Breast epithelium (tissue), 4 donors: ENCODE results near the gene SLC5A2. TPM values are rescaled to one million over a fixed set of nuclear protein-coding genes. Genes with fewer than 3 reads are reported as not detected.
"Not testable (repeated sequence)": the region's sequence is repeated elsewhere in the genome, so short reads cannot be mapped to it uniquely, and the experiment has no call there.

ENCODE experiments used
- DNase-seq, 2 donors: peaks; one replicate each; pipeline ENCODE4 v3.0.0-alpha.2; 2019; ENCODE audit warnings: low spot score in 2 of 2
- H3K27ac ChIP-seq, 2 donors: fragments of 200-600 bp; sonication (generic) in 1 of 2; one replicate each; pipeline ENCODE4 v1.5.1; 2016 to 2019; ENCODE audit warnings: mild to moderate bottlenecking in 1 of 2
- H3K27me3 ChIP-seq, 2 donors: fragments of 200-600 bp; sonication (generic) in 1 of 2; one replicate each; pipeline versions ENCODE4 v1.5.1 to v1.6.0; 2017 to 2019; ENCODE audit warnings: control low read depth in 1 of 2, mild to moderate bottlenecking in 1 of 2
- H3K36me3 ChIP-seq: fragments of 200-600 bp; one replicate; pipeline ENCODE4 v1.5.1; 2019
- H3K4me1 ChIP-seq, 2 donors: fragments of 200-600 bp; sonication (generic); one replicate each; pipeline ENCODE4 v1.5.1; 2016 to 2019; ENCODE audit warnings: control low read depth in 1 of 2
- H3K4me3 ChIP-seq, 3 donors: fragments of 200-600 bp; sonication (generic); 1 replicate in 2 of 3; 2 replicates in 1 of 3; pipeline ENCODE4 v1.5.1; 2016 to 2019; ENCODE audit warnings: mild to moderate bottlenecking in 3 of 3, moderate library complexity in 2 of 3
- H3K9me3 ChIP-seq, 2 donors: fragments of 200-600 bp; sonication (generic) in 1 of 2; one replicate each; pipeline ENCODE4 v1.5.1; 2016 to 2019; ENCODE audit warnings: control low read depth in 1 of 2
- CTCF ChIP-seq, 3 donors: fragments of 450-650 bp; IDR thresholded peaks; one replicate each; pipeline ENCODE4 v1.5.1; 2016 to 2017; ENCODE audit warnings: antibody characterized with exemption in 3 of 3, mild to moderate bottlenecking in 3 of 3, moderate library complexity in 3 of 3
- POLR2A ChIP-seq: fragments of 450-650 bp; IDR thresholded peaks from one replicate; pipeline ENCODE4 v1.6.1; 2016; ENCODE audit warnings: antibody characterized with exemption, mild to moderate bottlenecking, moderate library complexity
- POLR2AphosphoS5 ChIP-seq, 3 donors: sonication (generic); formaldehyde crosslinking; IDR thresholded peaks; one replicate each; pipeline ENCODE4 v1.6.1; 2017; ENCODE audit warnings: antibody characterized with exemption in 3 of 3
- intact Hi-C: fragments of 100-400 bp; cut with DNase I; formaldehyde crosslinking; loops from one replicate; pipeline ENCODE4 v1.15.1; 2023; ENCODE audit warnings: low total_unique reads
- total RNA-seq, 3 donors: library from RNA; depleted of rRNA; stranded (reverse); fragments of >200 nt; gene quantifications; one replicate each; pipeline ENCODE4 v1.1.0, GENCODE V29; 2016

SLC5A2 gene
- total RNA-seq, 3 donors from 2014 or later, result 0.44 to 0.98 TPM; not detected in 1

GRCh38 chr16:31440516-31441184, 42.3 kb upstream of the SLC5A2 start:
- Histone ChIP-seq H3K27ac (peak overlapping the region in 1 of 2 donors; percentile 10), H3K4me1 (no peaks in the 10 kb centered on the region), H3K9me3 (no peaks in the 10 kb centered on the region), H3K4me3 (no peak overlapping the region), H3K36me3 (no peaks in the 10 kb centered on the region), H3K27me3 (no peaks in the 10 kb centered on the region)
- TF ChIP-seq POLR2A (no peak), POLR2AphosphoS5 (IDR thresholded peaks at IDR 0.05) (no peak), CTCF (IDR thresholded peaks at IDR 0.05) (no peak)
- intact Hi-C loops, result loop anchor here (10.0 kb wide), 1 partner anchor 446 kb away; no protein-coding TSS in a partner anchor
- no peak for DNase-seq

GRCh38 chr16:31441956-31442355, 41.0 kb upstream of the SLC5A2 start:
- H3K36me3 ChIP-seq, result no peaks in the 10 kb centered on the region
- H3K9me3 ChIP-seq, result no peaks in the 10 kb centered on the region
- intact Hi-C loops, result loop anchor here (10.0 kb wide), 1 partner anchor 447 kb away; no protein-coding TSS in a partner anchor
- DNase-seq, result no peak
- peak overlapping the region; percentile 85 to 95 for H3K27ac ChIP-seq
- TF ChIP-seq CTCF (IDR thresholded peaks at IDR 0.05), result no peak
- no peak for TF ChIP-seq POLR2A
- no peak for TF ChIP-seq POLR2AphosphoS5 (IDR thresholded peaks at IDR 0.05)
- H3K27me3 ChIP-seq, result no peaks in the 10 kb centered on the region
- H3K4me1 ChIP-seq, result no peaks in the 10 kb centered on the region
- peak overlapping the region; percentile 60 to 81 (median 69) for H3K4me3 ChIP-seq

- not testable (repeated sequence) for DNase-seq, H3K4me3 ChIP-seq, H3K27me3 ChIP-seq, H3K36me3 ChIP-seq, H3K4me1 ChIP-seq, H3K9me3 ChIP-seq, H3K27ac ChIP-seq
- intact Hi-C loops, result loop anchor here (10.0 kb wide), 1 partner anchor 451 kb away; no protein-coding TSS in a partner anchor
These were observed 37.0 kb upstream of the SLC5A2 start for GRCh38 chr16:31445931-31446330.

GRCh38 chr16:31451201-31451600, 31.7 kb upstream of the SLC5A2 start:
- Histone ChIP-seq H3K9me3 (no peaks in the 10 kb centered on the region), H3K4me3 (no peak overlapping the region), H3K27me3 (no peaks in the 10 kb centered on the region), H3K27ac (peak overlapping the region; percentile 22 to 61), H3K36me3 (no peaks in the 10 kb centered on the region), H3K4me1 (peaks cover 0 to 16% of the 10 kb centered on the region in 2 donors)
- no peak for DNase-seq
- TF ChIP-seq POLR2A (no peak), POLR2AphosphoS5 (IDR thresholded peaks at IDR 0.05) (no peak)
- intact Hi-C loops, result no loop called here

GRCh38 chr16:31451681-31452351, 31.1 kb upstream of the SLC5A2 start:
- intact Hi-C loops, result no loop called here
- Histone ChIP-seq H3K27ac (peak overlapping the region; percentile 22 to 61), H3K27me3 (no peaks in the 10 kb centered on the region), H3K9me3 (no peaks in the 10 kb centered on the region), H3K36me3 (no peaks in the 10 kb centered on the region), H3K4me1 (peaks cover 0 to 18% of the 10 kb centered on the region in 2 donors), H3K4me3 (no peak overlapping the region)
- peak in 2 of 3 donors; percentile 36 to 53 for TF ChIP-seq CTCF (IDR thresholded peaks at IDR 0.05)
- no peak for TF ChIP-seq POLR2AphosphoS5 (IDR thresholded peaks at IDR 0.05)
- no peak for TF ChIP-seq POLR2A
- no peak for DNase-seq

GRCh38 chr16:31452631-31453106, 30.3 kb upstream of the SLC5A2 start:
- no peaks in the 10 kb centered on the region for H3K9me3 ChIP-seq
- no peak for TF ChIP-seq CTCF (IDR thresholded peaks at IDR 0.05)
- peak in 1 of 3 donors; percentile 10 for TF ChIP-seq POLR2AphosphoS5 (IDR thresholded peaks at IDR 0.05)
- no peak for TF ChIP-seq POLR2A
- peaks cover under 1 to 25% of the 10 kb centered on the region in 2 donors for H3K4me1 ChIP-seq
- peak overlapping the region; percentile 61 to 85 for H3K27ac ChIP-seq
- intact Hi-C loops, result no loop called here
- no peaks in the 10 kb centered on the region for H3K36me3 ChIP-seq
- no peak for DNase-seq
- H3K4me3 ChIP-seq, result no peak overlapping the region
- no peaks in the 10 kb centered on the region for H3K27me3 ChIP-seq
